ENCODE results near the gene MB. TPM values are rescaled to one million over a fixed set of nuclear protein-coding genes. Genes with fewer than 3 reads are reported as not detected.
"Not testable (repeated sequence)": the region's sequence is repeated elsewhere in the genome, so short reads cannot be mapped to it uniquely, and the experiment has no call there.

The MB gene
- 0.70 and 0.71 TPM in 2 replicates for polyA plus RNA-seq (2013)

GRCh38 chr22:35617137-35617755, at the start of gene MB:
TSS of gene MB (minus strand) at chr22:35617329. CDS start at chr22:35617257, 72 bp downstream.
- no peak within 1 kb of the TSS for H4K8ac ChIP-seq (ENCODE audit: low read depth, low read length)
- no peaks in the 10 kb centered on the region for H3K4me1 ChIP-seq (ENCODE audit: control insufficient read depth in 1 of 2, insufficient read depth in 2 of 2, low read length in 2 of 2)
- H3K4ac ChIP-seq (ENCODE audit: low read depth, low read length), result no peak within 1 kb of the TSS
- no peak within 1 kb of the TSS for H3K4me3 ChIP-seq (ENCODE audit: low read depth, low read length)
- H3K9me3 ChIP-seq (ENCODE audit: insufficient read depth, low read depth, low read length), result no peaks in the 10 kb centered on the region
- H3K27ac ChIP-seq (ENCODE audit: low read depth, low read length), result no peak within 1 kb of the TSS
- H4K91ac ChIP-seq (ENCODE audit: low read depth, low read length), result no peak within 1 kb of the TSS
- no peaks in the 10 kb centered on the region for H3K36me3 ChIP-seq (ENCODE audit: control insufficient read depth in 1 of 2, insufficient read depth in 2 of 2, low read length in 2 of 2)
- H2BK120ac ChIP-seq (ENCODE audit: insufficient read depth, low read length, poor library complexity), result no peak within 1 kb of the TSS
- H4K12ac ChIP-seq (ENCODE audit: low read depth, low read length), result no peak within 1 kb of the TSS
- no peak within 1 kb of the TSS for H2AK5ac ChIP-seq (ENCODE audit: low read length)
- H2BK5ac ChIP-seq (ENCODE audit: low read depth, low read length, poor library complexity), result no peak within 1 kb of the TSS
- H3K4me2 ChIP-seq (ENCODE audit: low read length), result no peak within 1 kb of the TSS
- no peaks in the 10 kb centered on the region for H3K79me1 ChIP-seq (ENCODE audit: low read length)
- H3K18ac ChIP-seq (ENCODE audit: low read length), result no peak within 1 kb of the TSS
- H2AFZ ChIP-seq (ENCODE audit: insufficient read depth, low read length, poor library complexity), result no peak within 1 kb of the TSS
- no CpG with 5 or more reads among the region's 16 CpGs for WGBS (ENCODE audit: extremely low coverage, insufficient coverage, insufficient read length)
- no peak within 1 kb of the TSS for H3K23ac ChIP-seq (ENCODE audit: low read length)
- no peak within 1 kb of the TSS for H3K14ac ChIP-seq (ENCODE audit: low read length)
- DNase-seq, result no peak
- no peaks in the 10 kb centered on the region for H3K27me3 ChIP-seq (ENCODE audit: insufficient read depth, low read length)
- no peaks in the 10 kb centered on the region for H3K79me2 ChIP-seq (ENCODE audit: control insufficient read depth, insufficient read depth, low read length, poor library complexity)
- H2BK12ac ChIP-seq (ENCODE audit: low read length), result no peak within 1 kb of the TSS
- no peak within 1 kb of the TSS for H3K9ac ChIP-seq (ENCODE audit: low read length)

GRCh38 chr22:35666699-35667098, 49.6 kb upstream of the MB start:
- H2AK5ac ChIP-seq (ENCODE audit: low read length); H3K4me2 ChIP-seq (ENCODE audit: low read length); H3K36me3 ChIP-seq (ENCODE audit: control insufficient read depth in 1 of 2, insufficient read depth in 2 of 2, low read length in 2 of 2); H2AFZ ChIP-seq (ENCODE audit: insufficient read depth, low read length, poor library complexity); H3K23ac ChIP-seq (ENCODE audit: low read length); H3K27me3 ChIP-seq (ENCODE audit: insufficient read depth, low read length); H3K9me3 ChIP-seq (ENCODE audit: insufficient read depth, low read depth, low read length); H3K4me1 ChIP-seq (ENCODE audit: control insufficient read depth in 1 of 2, insufficient read depth in 2 of 2, low read length in 2 of 2); H3K18ac ChIP-seq (ENCODE audit: low read length); H2BK12ac ChIP-seq (ENCODE audit: low read length); H2BK120ac ChIP-seq (ENCODE audit: insufficient read depth, low read length, poor library complexity); H4K91ac ChIP-seq (ENCODE audit: low read depth, low read length); H3K4me3 ChIP-seq (ENCODE audit: low read depth, low read length); H3K9ac ChIP-seq (ENCODE audit: low read length); DNase-seq; H4K12ac ChIP-seq (ENCODE audit: low read depth, low read length); H3K79me2 ChIP-seq (ENCODE audit: control insufficient read depth, insufficient read depth, low read length, poor library complexity); H3K4ac ChIP-seq (ENCODE audit: low read depth, low read length); H3K27ac ChIP-seq (ENCODE audit: low read depth, low read length); H4K8ac ChIP-seq (ENCODE audit: low read depth, low read length); H3K79me1 ChIP-seq (ENCODE audit: low read length); H3K14ac ChIP-seq (ENCODE audit: low read length); H2BK5ac ChIP-seq (ENCODE audit: low read depth, low read length, poor library complexity): not testable (repeated sequence)
- no CpG with 5 or more reads among the region's 1 CpG for WGBS (ENCODE audit: extremely low coverage, insufficient coverage, insufficient read length)

GRCh38 chr22:35664955-35665587, 47.9 kb upstream of the MB start:
- Histone ChIP-seq H3K4me3 (ENCODE audit: low read depth, low read length) (no peak overlapping the region), H3K27me3 (ENCODE audit: insufficient read depth, low read length) (no peaks in the 10 kb centered on the region), H3K4me2 (ENCODE audit: low read length) (no peak overlapping the region), H3K9me3 (ENCODE audit: insufficient read depth, low read depth, low read length) (peaks cover 8% of the 10 kb centered on the region), H3K36me3 (ENCODE audit: control insufficient read depth in 1 of 2, insufficient read depth in 2 of 2, low read length in 2 of 2) (peaks cover 0 to 3% of the 10 kb centered on the region in 2 experiments), H2BK5ac (ENCODE audit: low read depth, low read length, poor library complexity) (no peak overlapping the region), H3K27ac (ENCODE audit: low read depth, low read length) (no peak overlapping the region), H4K8ac (ENCODE audit: low read depth, low read length) (no peak overlapping the region), H4K91ac (ENCODE audit: low read depth, low read length) (no peak overlapping the region), H3K79me1 (ENCODE audit: low read length) (no peaks in the 10 kb centered on the region), H3K23ac (ENCODE audit: low read length) (no peak overlapping the region), H3K18ac (ENCODE audit: low read length) (no peak overlapping the region), H3K4ac (ENCODE audit: low read depth, low read length) (no peak overlapping the region), H3K14ac (ENCODE audit: low read length) (no peak overlapping the region), H2BK120ac (ENCODE audit: insufficient read depth, low read length, poor library complexity) (no peak overlapping the region), H4K12ac (ENCODE audit: low read depth, low read length) (no peak overlapping the region), H2BK12ac (ENCODE audit: low read length) (no peak overlapping the region), H2AK5ac (ENCODE audit: low read length) (no peak overlapping the region), H3K9ac (ENCODE audit: low read length) (no peak overlapping the region), H2AFZ (ENCODE audit: insufficient read depth, low read length, poor library complexity) (no peak overlapping the region), H3K4me1 (ENCODE audit: control insufficient read depth in 1 of 2, insufficient read depth in 2 of 2, low read length in 2 of 2) (no peaks in the 10 kb centered on the region), H3K79me2 (ENCODE audit: control insufficient read depth, insufficient read depth, low read length, poor library complexity) (no peaks in the 10 kb centered on the region)
- no CpG with 5 or more reads among the region's 5 CpGs for WGBS (ENCODE audit: extremely low coverage, insufficient coverage, insufficient read length)
- peak; percentile 48 to 72 for DNase-seq

- Histone ChIP-seq H3K14ac (ENCODE audit: low read length) (no peak overlapping the region), H3K23ac (ENCODE audit: low read length) (no peak overlapping the region), H4K91ac (ENCODE audit: low read depth, low read length) (no peak overlapping the region), H4K12ac (ENCODE audit: low read depth, low read length) (no peak overlapping the region), H3K4ac (ENCODE audit: low read depth, low read length) (no peak overlapping the region), H2AFZ (ENCODE audit: insufficient read depth, low read length, poor library complexity) (no peak overlapping the region), H3K36me3 (ENCODE audit: control insufficient read depth in 1 of 2, insufficient read depth in 2 of 2, low read length in 2 of 2) (peaks cover 0 to 3% of the 10 kb centered on the region in 2 experiments), H2BK120ac (ENCODE audit: insufficient read depth, low read length, poor library complexity) (no peak overlapping the region), H3K4me1 (ENCODE audit: control insufficient read depth in 1 of 2, insufficient read depth in 2 of 2, low read length in 2 of 2) (no peaks in the 10 kb centered on the region), H4K8ac (ENCODE audit: low read depth, low read length) (no peak overlapping the region), H3K79me2 (ENCODE audit: control insufficient read depth, insufficient read depth, low read length, poor library complexity) (no peaks in the 10 kb centered on the region), H3K4me2 (ENCODE audit: low read length) (no peak overlapping the region), H3K4me3 (ENCODE audit: low read depth, low read length) (no peak overlapping the region), H3K9me3 (ENCODE audit: insufficient read depth, low read depth, low read length) (peaks cover 6% of the 10 kb centered on the region), H3K18ac (ENCODE audit: low read length) (no peak overlapping the region), H3K27me3 (ENCODE audit: insufficient read depth, low read length) (no peaks in the 10 kb centered on the region), H2BK5ac (ENCODE audit: low read depth, low read length, poor library complexity) (no peak overlapping the region), H3K9ac (ENCODE audit: low read length) (no peak overlapping the region), H3K27ac (ENCODE audit: low read depth, low read length) (no peak overlapping the region), H3K79me1 (ENCODE audit: low read length) (no peaks in the 10 kb centered on the region), H2BK12ac (ENCODE audit: low read length) (no peak overlapping the region), H2AK5ac (ENCODE audit: low read length) (no peak overlapping the region)
- WGBS (ENCODE audit: extremely low coverage, insufficient coverage, insufficient read length), result no CpG with 5 or more reads among the region's 3 CpGs
- no peak for DNase-seq
These were observed 46.2 kb upstream of the MB start for GRCh38 chr22:35663371-35663770.

All from trophoblast cell (in vitro differentiated cells and primary cell).